ENCODE measurements around the gene MORF4L2.
A peak's percentile ranks its signal among the peaks of the same experiment; 100 is the strongest.

MORF4L2 gene

GRCh38 chrX:103686199-103687072 lies at the start of gene MORF4L2:
TSS of gene MORF4L2 (minus strand) at chrX:103686699. CDS start at chrX:103677027, 9,672 bp downstream.
- Mint-ChIP-seq H3K27ac (peak within 1 kb of the TSS; percentile 92), H3K9me3 (no peaks in the 10 kb centered on the region), H3K4me1 (ENCODE audit: low read depth) (peaks cover 15% of the 10 kb centered on the region), H3K36me3 (ENCODE audit: low read depth) (peaks cover 31% of the 10 kb centered on the region), H3K27me3 (no peaks in the 10 kb centered on the region), H3K4me3 (peak within 1 kb of the TSS; percentile 91)

- Mint-ChIP-seq H3K9me3 (no peaks in the 10 kb centered on the region), H3K27ac (no peak overlapping the region), H3K36me3 (ENCODE audit: low read depth) (no peaks in the 10 kb centered on the region), H3K4me3 (no peak overlapping the region), H3K4me1 (ENCODE audit: low read depth) (peaks cover 5% of the 10 kb centered on the region), H3K27me3 (no peaks in the 10 kb centered on the region)
Measured at GRCh38 chrX:103734125-103734760, 47.7 kb upstream of the MORF4L2 start.

- Mint-ChIP-seq H3K9me3 (no peaks in the 10 kb centered on the region), H3K27me3 (no peaks in the 10 kb centered on the region), H3K4me1 (ENCODE audit: low read depth) (peaks cover 5% of the 10 kb centered on the region), H3K4me3 (no peak overlapping the region), H3K27ac (no peak overlapping the region), H3K36me3 (ENCODE audit: low read depth) (no peaks in the 10 kb centered on the region)
Measured at GRCh38 chrX:103733017-103733416, 46.5 kb upstream of the MORF4L2 start.

GRCh38 chrX:103730796-103731493 lies 44.4 kb upstream of the MORF4L2 start:
- H3K27me3 Mint-ChIP-seq = no peaks in the 10 kb centered on the region
- H3K4me3 Mint-ChIP-seq = no peak overlapping the region
- no peaks in the 10 kb centered on the region for H3K9me3 Mint-ChIP-seq
- H3K27ac Mint-ChIP-seq = no peak overlapping the region
- peaks cover 5% of the 10 kb centered on the region for H3K4me1 Mint-ChIP-seq (ENCODE audit: low read depth)
- no peaks in the 10 kb centered on the region for H3K36me3 Mint-ChIP-seq (ENCODE audit: low read depth)

GRCh38 chrX:103730147-103730795 lies 43.8 kb upstream of the MORF4L2 start:
- H3K4me1 Mint-ChIP-seq (ENCODE audit: low read depth) = peaks cover 5% of the 10 kb centered on the region
- H3K27me3 Mint-ChIP-seq = no peaks in the 10 kb centered on the region
- H3K36me3 Mint-ChIP-seq (ENCODE audit: low read depth) = no peaks in the 10 kb centered on the region
- no peak overlapping the region for H3K4me3 Mint-ChIP-seq
- H3K9me3 Mint-ChIP-seq = no peaks in the 10 kb centered on the region
- no peak overlapping the region for H3K27ac Mint-ChIP-seq

- no peaks in the 10 kb centered on the region for H3K9me3 Mint-ChIP-seq
- H3K4me3 Mint-ChIP-seq = no peak overlapping the region
- H3K36me3 Mint-ChIP-seq (ENCODE audit: low read depth) = no peaks in the 10 kb centered on the region
- no peaks in the 10 kb centered on the region for H3K27me3 Mint-ChIP-seq
- no peaks in the 10 kb centered on the region for H3K4me1 Mint-ChIP-seq (ENCODE audit: low read depth)
- no peak overlapping the region for H3K27ac Mint-ChIP-seq
Measured at GRCh38 chrX:103729015-103729414, 42.5 kb upstream of the MORF4L2 start.

GRCh38 chrX:103727115-103727514 lies 40.6 kb upstream of the MORF4L2 start:
- H3K27ac Mint-ChIP-seq = no peak overlapping the region
- no peaks in the 10 kb centered on the region for H3K27me3 Mint-ChIP-seq
- no peak overlapping the region for H3K4me3 Mint-ChIP-seq
- no peaks in the 10 kb centered on the region for H3K4me1 Mint-ChIP-seq (ENCODE audit: low read depth)
- H3K36me3 Mint-ChIP-seq (ENCODE audit: low read depth) = no peaks in the 10 kb centered on the region
- no peaks in the 10 kb centered on the region for H3K9me3 Mint-ChIP-seq

- H3K4me3 Mint-ChIP-seq = no peak overlapping the region
- H3K27ac Mint-ChIP-seq = no peak overlapping the region
- no peaks in the 10 kb centered on the region for H3K27me3 Mint-ChIP-seq
- H3K9me3 Mint-ChIP-seq = no peaks in the 10 kb centered on the region
- H3K36me3 Mint-ChIP-seq (ENCODE audit: low read depth) = no peaks in the 10 kb centered on the region
- H3K4me1 Mint-ChIP-seq (ENCODE audit: low read depth) = no peaks in the 10 kb centered on the region
Measured at GRCh38 chrX:103726477-103726876, 40.0 kb upstream of the MORF4L2 start.

- Mint-ChIP-seq H3K4me1 (ENCODE audit: low read depth) (no peaks in the 10 kb centered on the region), H3K36me3 (ENCODE audit: low read depth) (no peaks in the 10 kb centered on the region), H3K4me3 (no peak overlapping the region), H3K9me3 (no peaks in the 10 kb centered on the region), H3K27ac (no peak overlapping the region), H3K27me3 (no peaks in the 10 kb centered on the region)
Measured at GRCh38 chrX:103722505-103722904, 36.0 kb upstream of the MORF4L2 start.

- Mint-ChIP-seq H3K27ac (no peak overlapping the region), H3K4me1 (ENCODE audit: low read depth) (no peaks in the 10 kb centered on the region)
Measured at GRCh38 chrX:103718120-103718519, 31.6 kb upstream of the MORF4L2 start.

GRCh38 chrX:103716962-103717361 lies 30.5 kb upstream of the MORF4L2 start:
- H3K27me3 Mint-ChIP-seq = no peaks in the 10 kb centered on the region
- no peaks in the 10 kb centered on the region for H3K36me3 Mint-ChIP-seq (ENCODE audit: low read depth)
- H3K4me1 Mint-ChIP-seq (ENCODE audit: low read depth) = no peaks in the 10 kb centered on the region
- no peak overlapping the region for H3K27ac Mint-ChIP-seq
- H3K4me3 Mint-ChIP-seq = no peak overlapping the region
- H3K9me3 Mint-ChIP-seq = no peaks in the 10 kb centered on the region

More at GRCh38 chrX:103718120-103718519, 31.6 kb upstream of the MORF4L2 start:
- Mint-ChIP-seq H3K4me3 (no peak overlapping the region), H3K27me3 (no peaks in the 10 kb centered on the region), H3K9me3 (no peaks in the 10 kb centered on the region), H3K36me3 (ENCODE audit: low read depth) (no peaks in the 10 kb centered on the region)

GRCh38 chrX:103710609-103711008 lies 24.1 kb upstream of the MORF4L2 start, which contains the start of gene TMEM31:
TSS of gene TMEM31 (plus strand) at chrX:103710909. CDS start at chrX:103712259, 1,350 bp downstream.
- no peaks in the 10 kb centered on the region for H3K4me1 Mint-ChIP-seq (ENCODE audit: low read depth)
- no peak within 1 kb of the TSS for H3K4me3 Mint-ChIP-seq
- H3K27ac Mint-ChIP-seq = no peak within 1 kb of the TSS
- no peaks in the 10 kb centered on the region for H3K36me3 Mint-ChIP-seq (ENCODE audit: low read depth)
- no peaks in the 10 kb centered on the region for H3K9me3 Mint-ChIP-seq
- no peaks in the 10 kb centered on the region for H3K27me3 Mint-ChIP-seq

GRCh38 chrX:103704863-103705262 lies 18.4 kb upstream of the MORF4L2 start:
- H3K36me3 Mint-ChIP-seq (ENCODE audit: low read depth) = no peaks in the 10 kb centered on the region
- no peaks in the 10 kb centered on the region for H3K4me1 Mint-ChIP-seq (ENCODE audit: low read depth)
- no peak overlapping the region for H3K4me3 Mint-ChIP-seq
- H3K27me3 Mint-ChIP-seq = no peaks in the 10 kb centered on the region
- no peak overlapping the region for H3K27ac Mint-ChIP-seq
- H3K9me3 Mint-ChIP-seq = no peaks in the 10 kb centered on the region

GRCh38 chrX:103699243-103699642 lies 12.7 kb upstream of the MORF4L2 start:
- Mint-ChIP-seq H3K27ac (no peak overlapping the region), H3K9me3 (no peaks in the 10 kb centered on the region), H3K4me3 (no peak overlapping the region)

More at GRCh38 chrX:103699243-103699642, 12.7 kb upstream of the MORF4L2 start:
- Mint-ChIP-seq H3K4me1 (ENCODE audit: low read depth) (no peaks in the 10 kb centered on the region), H3K27me3 (no peaks in the 10 kb centered on the region), H3K36me3 (ENCODE audit: low read depth) (no peaks in the 10 kb centered on the region)

All from stimulated activated naive CD8-positive, alpha-beta T cell treated with anti-CD3 and anti-CD28 coated beads, Interleukin-15, Interleukin-2, amounts not matched to agents 100 ng/mL and 50 ng/mL, for 24 hours (primary cell).